GM12874 (cell line): ENCODE data around the gene SLC4A4.

ENCODE experiments used
- CTCF ChIP-seq: IDR thresholded peaks from 2 replicates; pipeline ENCODE4 v1.5.1; 2011; ENCODE audit warnings: low read depth, mild to moderate bottlenecking, control low read depth, low read length, moderate library complexity; ENCODE audit not compliant: insufficient read depth

The SLC4A4 gene

GRCh38 chr4:71356924-71357663 is 18.3 kb downstream of the SLC4A4 start:
- TF ChIP-seq CTCF = no peak

DNA sequence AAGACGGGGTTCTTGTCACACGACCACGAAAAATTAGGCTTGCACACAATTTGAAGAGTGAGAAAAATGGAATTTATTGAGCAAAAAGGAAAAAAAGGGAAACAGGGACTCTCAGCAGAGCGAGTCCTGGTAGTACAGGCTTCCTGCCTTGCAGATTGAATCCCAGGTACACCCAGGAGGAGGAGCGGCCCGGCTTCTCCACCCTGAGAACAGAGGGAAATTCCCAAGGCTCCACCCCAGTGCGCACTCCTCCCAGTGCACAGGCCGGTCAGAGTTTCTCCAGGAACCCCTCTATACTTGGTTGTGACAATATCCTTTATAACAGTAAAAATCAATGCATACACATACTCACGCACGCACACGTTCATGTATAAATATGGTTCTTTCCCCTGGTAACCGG is 22.0 kb downstream of the SLC4A4 start:
- no peak for TF ChIP-seq CTCF

DNA sequence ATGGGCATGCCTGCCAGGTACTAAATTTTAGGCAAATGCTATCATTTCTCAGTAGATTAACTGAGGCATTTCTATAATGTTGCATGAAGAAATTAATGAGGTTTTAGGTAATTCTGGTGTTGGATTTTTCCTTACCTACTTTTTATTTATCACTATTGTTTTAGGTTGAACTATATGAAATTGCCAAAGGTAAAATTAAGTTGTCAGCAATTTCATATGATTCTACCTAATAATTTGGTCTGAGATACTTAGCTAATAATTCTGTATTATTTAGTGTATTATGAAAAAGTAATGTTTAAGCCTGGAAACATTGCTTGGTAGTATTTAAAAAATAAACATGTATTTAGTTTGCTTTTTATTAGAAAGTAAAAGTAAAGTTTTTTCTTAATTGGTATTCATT is 22.7 kb downstream of the SLC4A4 start:
- TF ChIP-seq CTCF = no peak

DNA sequence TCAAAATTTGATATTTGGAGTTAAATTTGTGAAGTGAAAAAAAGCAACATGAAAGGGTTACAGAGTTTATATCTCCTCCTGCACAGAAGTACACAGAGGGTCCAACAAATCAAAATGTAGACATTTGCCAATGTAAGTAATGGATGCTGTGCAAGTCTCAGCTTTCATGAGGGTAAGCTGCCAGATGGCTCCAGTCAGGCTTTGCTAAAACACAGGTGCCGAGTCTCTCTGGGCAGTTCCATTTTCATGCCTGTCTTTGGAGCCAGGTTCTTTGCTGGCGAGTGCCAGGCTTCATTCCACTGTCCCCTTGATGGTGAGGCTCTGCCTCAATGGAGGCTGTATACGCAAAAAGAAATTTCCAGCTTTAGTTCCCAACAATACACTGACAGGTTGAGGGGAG is 27.9 kb downstream of the SLC4A4 start:
- no peak for TF ChIP-seq CTCF

- TF ChIP-seq CTCF = no peak
Measured at GRCh38 chr4:71367546-71367945, 28.7 kb downstream of the SLC4A4 start.

DNA sequence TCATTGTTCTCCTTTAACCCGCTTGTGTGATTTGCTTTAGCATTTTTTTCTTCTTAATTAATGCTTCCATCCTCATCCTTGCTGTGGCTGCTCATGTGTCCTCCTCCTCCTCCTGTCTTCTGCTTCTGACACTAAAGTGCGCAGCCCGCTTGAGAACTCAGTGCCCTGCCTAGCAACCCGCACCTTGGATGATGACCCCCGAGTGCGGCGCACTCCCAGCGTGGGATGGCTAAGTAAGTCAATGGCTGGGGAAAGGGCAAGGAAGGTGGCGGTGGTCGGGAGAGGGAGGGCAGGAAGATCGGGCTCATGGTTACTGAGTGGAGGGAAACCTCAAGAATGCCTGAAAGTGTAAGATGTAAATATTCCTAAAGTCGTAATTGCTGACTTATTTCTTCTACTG is 30.1 kb downstream of the SLC4A4 start:
- TF ChIP-seq CTCF = no peak

DNA sequence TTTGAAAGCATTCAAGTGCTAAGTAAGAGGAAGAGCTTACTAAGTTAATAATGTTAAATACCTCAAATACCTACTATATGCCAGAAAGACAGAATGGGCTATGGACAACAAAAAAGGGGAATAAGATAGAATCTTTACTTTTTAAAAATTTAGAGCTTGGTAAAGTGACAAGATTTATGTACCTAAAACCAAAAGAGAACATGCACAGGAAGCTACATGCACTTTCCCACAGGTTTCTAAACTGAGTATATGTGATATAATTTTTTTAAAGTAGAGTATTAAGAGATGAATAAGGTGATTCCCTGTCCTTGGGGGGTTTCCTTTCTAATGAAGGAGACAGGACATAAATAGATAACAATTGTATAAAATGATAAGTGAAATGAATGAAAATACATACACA is 30.7 kb downstream of the SLC4A4 start:
- TF ChIP-seq CTCF = no peak
